ENCODE data around the gene RNF34. TPM values are rescaled to one million over a fixed set of nuclear protein-coding genes. Genes with fewer than 3 reads are reported as not detected.

Gene RNF34
- total and polyA plus RNA-seq, 2 of the 13 experiments (the other 11 are each of a cell fraction or from before 2014, with no cell fraction given) = 36.8 to 53.2 TPM

DNA sequence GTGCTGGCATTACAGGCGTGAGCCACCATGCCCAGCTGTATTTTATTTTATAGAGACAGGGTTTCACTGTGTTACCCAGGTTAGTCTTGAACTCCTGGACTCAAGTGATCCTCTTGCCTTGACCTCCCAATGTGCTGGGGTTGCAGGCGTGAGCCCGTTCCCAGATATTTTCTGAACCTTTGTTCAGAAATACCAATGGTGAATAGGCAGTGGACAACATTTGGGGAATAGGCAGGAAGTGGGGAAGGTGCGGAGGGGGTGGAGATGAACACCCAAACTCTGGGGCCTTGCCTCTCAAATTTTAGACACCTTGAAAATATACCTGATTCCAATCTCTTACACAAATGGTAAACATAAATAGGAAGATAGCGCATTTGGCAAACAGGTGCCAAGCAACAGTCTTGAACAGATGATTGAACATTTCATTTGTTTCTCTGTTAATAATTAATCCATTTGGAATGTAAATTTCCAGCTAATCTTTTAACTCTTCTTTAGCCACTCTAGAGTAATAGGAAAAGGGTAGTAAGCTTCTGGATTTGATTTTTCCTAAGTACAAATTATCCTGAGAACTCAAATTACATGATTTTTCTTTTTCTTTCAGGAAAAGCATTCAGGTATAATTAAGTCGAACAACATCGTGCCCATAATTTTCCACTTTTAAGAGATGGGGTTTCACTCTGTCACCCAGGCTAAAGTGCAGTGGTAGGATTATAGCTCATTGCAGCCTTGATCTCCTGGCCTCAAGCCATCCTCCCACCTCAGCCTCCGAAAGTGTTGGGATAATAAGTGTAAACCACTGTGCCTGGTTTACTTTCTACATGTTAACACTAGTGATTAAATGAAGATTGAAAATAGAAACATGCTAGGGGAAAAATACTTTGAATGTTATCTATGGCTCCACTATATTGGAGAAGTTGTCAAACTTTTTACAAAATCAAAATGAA, 22.9 kb upstream of the RNF34 start (continued):
- TF ChIP-seq, protein P1, sequence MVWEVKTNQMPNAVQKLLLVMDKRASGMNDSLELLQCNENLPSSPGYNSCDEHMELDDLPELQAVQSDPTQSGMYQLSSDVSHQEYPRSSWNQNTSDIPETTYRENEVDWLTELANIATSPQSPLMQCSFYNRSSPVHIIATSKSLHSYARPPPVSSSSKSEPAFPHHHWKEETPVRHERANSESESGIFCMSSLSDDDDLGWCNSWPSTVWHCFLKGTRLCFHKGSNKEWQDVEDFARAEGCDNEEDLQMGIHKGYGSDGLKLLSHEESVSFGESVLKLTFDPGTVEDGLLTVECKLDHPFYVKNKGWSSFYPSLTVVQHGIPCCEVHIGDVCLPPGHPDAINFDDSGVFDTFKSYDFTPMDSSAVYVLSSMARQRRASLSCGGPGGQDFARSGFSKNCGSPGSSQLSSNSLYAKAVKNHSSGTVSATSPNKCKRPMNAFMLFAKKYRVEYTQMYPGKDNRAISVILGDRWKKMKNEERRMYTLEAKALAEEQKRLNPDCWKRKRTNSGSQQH (CRISPR knock-in tag; IDR thresholded peaks at IDR 0.05; ENCODE audit: low read depth) = no peak
- TF ChIP-seq, protein P2, sequence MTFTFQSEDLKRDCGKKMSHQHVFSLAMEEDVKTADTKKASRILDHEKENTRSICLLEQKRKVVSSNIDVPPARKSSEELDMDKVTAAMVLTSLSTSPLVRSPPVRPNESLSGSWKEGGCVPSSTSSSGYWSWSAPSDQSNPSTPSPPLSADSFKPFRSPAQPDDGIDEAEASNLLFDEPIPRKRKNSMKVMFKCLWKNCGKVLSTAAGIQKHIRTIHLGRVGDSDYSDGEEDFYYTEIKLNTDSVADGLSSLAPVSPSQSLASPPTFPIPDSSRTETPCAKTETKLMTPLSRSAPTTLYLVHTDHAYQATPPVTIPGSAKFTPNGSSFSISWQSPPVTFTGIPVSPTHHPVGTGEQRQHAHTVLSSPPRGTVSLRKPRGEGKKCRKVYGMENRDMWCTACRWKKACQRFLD (CRISPR knock-in tag; IDR thresholded peaks at IDR 0.05; ENCODE audit: borderline replicate concordance) = no peak
- TF ChIP-seq ZNF619 (CRISPR knock-in tag; IDR thresholded peaks at IDR 0.05) (no peak), ZSCAN29 (CRISPR knock-in tag; conservative IDR thresholded peaks at IDR 0.05) (no peak), CREM (IDR thresholded peaks at IDR 0.05) (0 out of 2 replicates have a peak, but pooled peaks have one; percentile 3), CREM (CRISPR knock-in tag; IDR thresholded peaks at IDR 0.05) (no peak), ZNF34 (CRISPR knock-in tag; IDR thresholded peaks at IDR 0.05; ENCODE audit: borderline replicate concordance) (no peak), KAT7 (CRISPR knock-in tag; IDR thresholded peaks at IDR 0.05; ENCODE audit: borderline replicate concordance) (no peak), HNRNPK (IDR thresholded peaks at IDR 0.05; ENCODE audit: low read depth, low read length, poor library complexity, severe bottlenecking) (no peak), NR2F2 (IDR thresholded peaks at IDR 0.05; ENCODE audit: borderline replicate concordance, low read depth) (no peak), ZNF674 (CRISPR knock-in tag; IDR thresholded peaks at IDR 0.05; ENCODE audit: low read depth) (no peak), ZBTB7A (CRISPR knock-in tag; IDR thresholded peaks at IDR 0.05) (no peak), ZNF775 (CRISPR knock-in tag; IDR thresholded peaks at IDR 0.05; ENCODE audit: borderline replicate concordance) (no peak), HDAC1 (CRISPR knock-in tag; IDR thresholded peaks at IDR 0.05) (peak; percentile 49)
- TF ChIP-seq, protein P3, sequence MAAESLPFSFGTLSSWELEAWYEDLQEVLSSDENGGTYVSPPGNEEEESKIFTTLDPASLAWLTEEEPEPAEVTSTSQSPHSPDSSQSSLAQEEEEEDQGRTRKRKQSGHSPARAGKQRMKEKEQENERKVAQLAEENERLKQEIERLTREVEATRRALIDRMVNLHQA (CRISPR knock-in tag; IDR thresholded peaks at IDR 0.05) = no peak
- TF ChIP-seq, protein P4, sequence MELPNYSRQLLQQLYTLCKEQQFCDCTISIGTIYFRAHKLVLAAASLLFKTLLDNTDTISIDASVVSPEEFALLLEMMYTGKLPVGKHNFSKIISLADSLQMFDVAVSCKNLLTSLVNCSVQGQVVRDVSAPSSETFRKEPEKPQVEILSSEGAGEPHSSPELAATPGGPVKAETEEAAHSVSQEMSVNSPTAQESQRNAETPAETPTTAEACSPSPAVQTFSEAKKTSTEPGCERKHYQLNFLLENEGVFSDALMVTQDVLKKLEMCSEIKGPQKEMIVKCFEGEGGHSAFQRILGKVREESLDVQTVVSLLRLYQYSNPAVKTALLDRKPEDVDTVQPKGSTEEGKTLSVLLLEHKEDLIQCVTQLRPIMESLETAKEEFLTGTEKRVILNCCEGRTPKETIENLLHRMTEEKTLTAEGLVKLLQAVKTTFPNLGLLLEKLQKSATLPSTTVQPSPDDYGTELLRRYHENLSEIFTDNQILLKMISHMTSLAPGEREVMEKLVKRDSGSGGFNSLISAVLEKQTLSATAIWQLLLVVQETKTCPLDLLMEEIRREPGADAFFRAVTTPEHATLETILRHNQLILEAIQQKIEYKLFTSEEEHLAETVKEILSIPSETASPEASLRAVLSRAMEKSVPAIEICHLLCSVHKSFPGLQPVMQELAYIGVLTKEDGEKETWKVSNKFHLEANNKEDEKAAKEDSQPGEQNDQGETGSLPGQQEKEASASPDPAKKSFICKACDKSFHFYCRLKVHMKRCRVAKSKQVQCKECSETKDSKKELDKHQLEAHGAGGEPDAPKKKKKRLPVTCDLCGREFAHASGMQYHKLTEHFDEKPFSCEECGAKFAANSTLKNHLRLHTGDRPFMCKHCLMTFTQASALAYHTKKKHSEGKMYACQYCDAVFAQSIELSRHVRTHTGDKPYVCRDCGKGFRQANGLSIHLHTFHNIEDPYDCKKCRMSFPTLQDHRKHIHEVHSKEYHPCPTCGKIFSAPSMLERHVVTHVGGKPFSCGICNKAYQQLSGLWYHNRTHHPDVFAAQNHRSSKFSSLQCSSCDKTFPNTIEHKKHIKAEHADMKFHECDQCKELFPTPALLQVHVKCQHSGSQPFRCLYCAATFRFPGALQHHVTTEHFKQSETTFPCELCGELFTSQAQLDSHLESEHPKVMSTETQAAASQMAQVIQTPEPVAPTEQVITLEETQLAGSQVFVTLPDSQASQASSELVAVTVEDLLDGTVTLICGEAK (IDR thresholded peaks at IDR 0.05) = no peak
- TF ChIP-seq, protein P4 (CRISPR knock-in tag; IDR thresholded peaks at IDR 0.05) = no peak
